ENCODE measurements around the gene HNF1B. TPM values are rescaled to one million over a fixed set of nuclear protein-coding genes. Genes with fewer than 3 reads are reported as not detected.

HNF1B gene
- total and polyA plus RNA-seq, 4 donors = 4.1 to 18.9 (median 12.4) TPM

DNA sequence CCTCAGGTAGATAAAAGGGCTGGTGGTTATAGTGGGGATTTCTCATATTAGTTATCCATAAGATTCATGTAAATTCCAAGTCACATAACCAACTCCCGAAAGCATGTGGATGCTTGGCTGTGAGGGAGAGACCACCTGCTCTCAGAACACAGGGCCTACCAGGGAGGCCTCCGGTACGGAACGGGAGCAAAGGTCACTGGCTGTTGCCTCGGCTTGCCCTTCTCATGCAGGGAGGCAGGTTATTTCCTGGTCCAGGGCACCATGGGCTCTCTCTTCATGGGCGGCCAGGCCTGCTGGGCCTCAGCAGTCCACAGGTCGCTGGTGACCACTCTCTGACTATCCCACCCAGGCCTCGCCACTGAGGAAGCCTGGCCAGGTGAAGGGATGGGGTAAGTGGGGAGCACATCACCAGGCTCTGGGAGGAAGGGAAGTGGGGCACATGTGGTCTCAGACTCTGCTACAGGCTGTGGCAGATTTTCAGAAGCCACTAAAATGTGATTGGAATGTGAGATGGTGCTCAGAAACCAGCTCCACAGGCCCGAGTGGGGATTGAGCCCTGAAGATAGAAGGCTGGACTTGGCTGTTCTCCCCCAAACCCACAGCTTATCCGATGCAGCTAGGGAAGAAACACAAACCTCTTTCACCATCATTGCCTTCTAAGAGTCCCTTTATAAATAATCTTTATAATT is 45.4 kb downstream of the HNF1B start:
- DNase-seq (no peak), ATAC-seq (ENCODE audit: insufficient read depth, low FRiP score) (no peak)
- WGBS, 2 donors = 80 to 89% methylated on average over 10 of the region's 10 CpGs
- Histone ChIP-seq H3K4me1 (ENCODE audit: control insufficient read depth in 5 of 5, insufficient read depth in 5 of 5, low read length in 5 of 5) (peaks cover 0 to 1% (median 0%) of the 10 kb centered on the region in 5 donors), H3K9me3 (ENCODE audit: control insufficient read depth in 4 of 4, insufficient read depth in 3 of 4, low read length in 3 of 4) (peaks cover 0 to 3% (median 0%) of the 10 kb centered on the region in 4 donors), H3K27me3 (ENCODE audit: control insufficient read depth in 3 of 3, insufficient read depth in 3 of 3, low read length in 2 of 3) (peaks cover 0 to 3% (median 0%) of the 10 kb centered on the region in 3 donors), H3K9ac (ENCODE audit: insufficient read depth in 1 of 2, low read length in 2 of 2) (no peak overlapping the region), H3K4me3 (no peak overlapping the region), H3K27ac (ENCODE audit: low read depth in 1 of 2, low read length in 1 of 2) (no peak overlapping the region), H3K36me3 (ENCODE audit: control insufficient read depth in 4 of 4, insufficient read depth in 4 of 4, low read length in 4 of 4) (peaks cover 0 to 4% (median 0%) of the 10 kb centered on the region in 4 donors)
- TF ChIP-seq, protein P1, sequence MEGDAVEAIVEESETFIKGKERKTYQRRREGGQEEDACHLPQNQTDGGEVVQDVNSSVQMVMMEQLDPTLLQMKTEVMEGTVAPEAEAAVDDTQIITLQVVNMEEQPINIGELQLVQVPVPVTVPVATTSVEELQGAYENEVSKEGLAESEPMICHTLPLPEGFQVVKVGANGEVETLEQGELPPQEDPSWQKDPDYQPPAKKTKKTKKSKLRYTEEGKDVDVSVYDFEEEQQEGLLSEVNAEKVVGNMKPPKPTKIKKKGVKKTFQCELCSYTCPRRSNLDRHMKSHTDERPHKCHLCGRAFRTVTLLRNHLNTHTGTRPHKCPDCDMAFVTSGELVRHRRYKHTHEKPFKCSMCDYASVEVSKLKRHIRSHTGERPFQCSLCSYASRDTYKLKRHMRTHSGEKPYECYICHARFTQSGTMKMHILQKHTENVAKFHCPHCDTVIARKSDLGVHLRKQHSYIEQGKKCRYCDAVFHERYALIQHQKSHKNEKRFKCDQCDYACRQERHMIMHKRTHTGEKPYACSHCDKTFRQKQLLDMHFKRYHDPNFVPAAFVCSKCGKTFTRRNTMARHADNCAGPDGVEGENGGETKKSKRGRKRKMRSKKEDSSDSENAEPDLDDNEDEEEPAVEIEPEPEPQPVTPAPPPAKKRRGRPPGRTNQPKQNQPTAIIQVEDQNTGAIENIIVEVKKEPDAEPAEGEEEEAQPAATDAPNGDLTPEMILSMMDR (IDR thresholded peaks at IDR 0.05; ENCODE audit: control extremely low read depth, extremely low read depth) = no peak

- H3K4me1 ChIP-seq (ENCODE audit: control insufficient read depth in 5 of 5, insufficient read depth in 5 of 5, low read length in 5 of 5) = peaks cover 0 to 1% (median 0%) of the 10 kb centered on the region in 5 donors
- WGBS, 2 donors = 91 to 93% methylated on average over 4 of the region's 4 CpGs
- H3K9me3 ChIP-seq (ENCODE audit: control insufficient read depth in 4 of 4, insufficient read depth in 3 of 4, low read length in 3 of 4) = peaks cover 0 to 3% (median 0%) of the 10 kb centered on the region in 4 donors
- no peak overlapping the region for H3K9ac ChIP-seq (ENCODE audit: insufficient read depth in 1 of 2, low read length in 2 of 2)
- DNase-seq (no peak), ATAC-seq (ENCODE audit: insufficient read depth, low FRiP score) (no peak)
- H3K27me3 ChIP-seq (ENCODE audit: control insufficient read depth in 3 of 3, insufficient read depth in 3 of 3, low read length in 2 of 3) = peaks cover 0 to 3% (median 0%) of the 10 kb centered on the region in 3 donors
- H3K4me3 ChIP-seq = no peak overlapping the region
- H3K27ac ChIP-seq (ENCODE audit: low read depth in 1 of 2, low read length in 1 of 2) = no peak overlapping the region
- TF ChIP-seq, protein P1 (IDR thresholded peaks at IDR 0.05; ENCODE audit: control extremely low read depth, extremely low read depth) = no peak
- H3K36me3 ChIP-seq (ENCODE audit: control insufficient read depth in 4 of 4, insufficient read depth in 4 of 4, low read length in 4 of 4) = peaks cover 0 to 4% (median 0%) of the 10 kb centered on the region in 4 donors
Measured at GRCh38 chr17:37698911-37699255, 46.0 kb downstream of the HNF1B start.

DNA sequence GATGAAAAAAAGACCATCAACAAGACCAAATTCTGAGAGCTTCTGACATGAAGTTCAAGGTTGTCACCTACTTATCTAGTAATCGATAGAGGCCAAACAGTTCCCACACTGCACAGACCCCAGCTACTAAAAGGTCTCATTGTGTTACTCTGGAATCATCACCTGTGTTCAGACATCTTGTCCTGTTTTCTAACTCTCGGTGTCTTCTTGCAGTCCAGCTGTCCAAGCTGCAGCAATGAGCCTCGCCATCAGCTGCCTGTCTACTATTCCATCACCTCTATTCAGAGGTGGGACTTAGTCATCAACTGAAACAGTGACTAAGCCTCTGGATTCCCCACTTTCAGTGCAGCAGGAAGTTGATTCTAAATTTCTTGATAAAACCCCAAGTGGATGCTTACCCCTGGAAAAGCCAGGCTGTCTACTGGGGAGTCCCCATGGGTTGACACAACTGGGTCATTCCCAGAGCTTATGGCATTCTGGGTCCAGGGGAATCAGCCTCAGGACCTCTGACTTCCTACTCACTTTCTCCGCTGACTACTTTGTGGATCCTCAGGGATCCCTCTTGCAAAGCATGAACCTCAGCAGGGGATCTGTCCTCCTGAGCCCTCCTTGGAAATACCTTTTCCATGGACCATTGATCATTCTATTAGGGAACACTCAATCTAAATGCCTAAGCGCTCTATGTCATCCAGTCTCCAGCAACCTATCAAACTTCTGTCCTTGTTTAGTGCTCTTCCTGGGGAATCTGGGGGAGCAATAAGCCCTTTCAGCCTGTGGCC is 46.5 kb downstream of the HNF1B start:
- H3K27ac ChIP-seq (ENCODE audit: low read depth in 1 of 2, low read length in 1 of 2) = no peak overlapping the region
- DNase-seq (no peak), ATAC-seq (ENCODE audit: insufficient read depth, low FRiP score) (no peak)
- H3K36me3 ChIP-seq (ENCODE audit: control insufficient read depth in 4 of 4, insufficient read depth in 4 of 4, low read length in 4 of 4) = peaks cover 0 to 4% (median 0%) of the 10 kb centered on the region in 4 donors
- H3K4me1 ChIP-seq (ENCODE audit: control insufficient read depth in 5 of 5, insufficient read depth in 5 of 5, low read length in 5 of 5) = peaks cover 0 to 1% (median 0%) of the 10 kb centered on the region in 5 donors
- TF ChIP-seq, protein P1 (IDR thresholded peaks at IDR 0.05; ENCODE audit: control extremely low read depth, extremely low read depth) = no peak
- 86 to 91% methylated on average over 5 of the region's 5 CpGs for WGBS, 2 donors
- H3K27me3 ChIP-seq (ENCODE audit: control insufficient read depth in 3 of 3, insufficient read depth in 3 of 3, low read length in 2 of 3) = peaks cover 0 to 3% (median 0%) of the 10 kb centered on the region in 3 donors
- peaks cover 0 to 3% (median 0%) of the 10 kb centered on the region in 4 donors for H3K9me3 ChIP-seq (ENCODE audit: control insufficient read depth in 4 of 4, insufficient read depth in 3 of 4, low read length in 3 of 4)
- no peak overlapping the region for H3K9ac ChIP-seq (ENCODE audit: insufficient read depth in 1 of 2, low read length in 2 of 2)
- H3K4me3 ChIP-seq = no peak overlapping the region

Data from lung (tissue), 12 donors.